DND-41 (cell line): Measurements from ENCODE around the gene ZNF212.

Experiments used
- ATAC-seq: fragments of 200-7000 bp; cut with Tn5 transposase; 3 replicates; pipeline ENCODE4 v1.9.1; 2021; ENCODE audit warnings: low read depth; ENCODE audit not compliant: insufficient read depth
- DNase-seq: peaks from one replicate; pipeline ENCODE4 v3.0.0-alpha.2; 2020
- H2AFZ ChIP-seq: 2 replicates; pipeline ENCODE4 v1.6.0; 2012; ENCODE audit warnings: low read depth, low read length
- H3K27ac ChIP-seq: 2 replicates; pipeline ENCODE4 v1.5.1; 2012; ENCODE audit warnings: low read length, inconsistent platforms
- H3K27me3 ChIP-seq: fragments of 200-600 bp; sonication (generic); 2 replicates; pipeline ENCODE4 v1.6.0; 2012; ENCODE audit warnings: low read length, mild to moderate bottlenecking, inconsistent platforms; ENCODE audit not compliant: insufficient read depth, poor library complexity
- H3K36me3 ChIP-seq: 2 replicates; pipeline ENCODE4 v1.5.1; 2012; ENCODE audit warnings: low read length, inconsistent platforms; ENCODE audit not compliant: insufficient read depth
- H3K4me1 ChIP-seq: 2 replicates; pipeline ENCODE4 v1.5.1; 2012; ENCODE audit warnings: mild to moderate bottlenecking, low read length; ENCODE audit not compliant: insufficient read depth
- H3K4me2 ChIP-seq: 2 replicates; pipeline ENCODE4 v1.6.0; 2012; ENCODE audit warnings: mild to moderate bottlenecking, moderate library complexity, low read length, inconsistent platforms; ENCODE audit not compliant: insufficient read depth
- H3K4me3 ChIP-seq, 2 experiments: fragments of 200-600 bp in 1 of 2; shearing (Covaris generic) in 1 of 2; 2 replicates each; pipeline ENCODE4 v1.5.1; 2012 to 2016; ENCODE audit warnings: inconsistent platforms in 2 of 2, low read length in 2 of 2, mild to moderate bottlenecking in 2 of 2, low read depth in 1 of 2, moderate library complexity in 1 of 2
- H3K79me2 ChIP-seq: 2 replicates; pipeline ENCODE4 v1.6.0; 2012; ENCODE audit warnings: low read length, inconsistent platforms; ENCODE audit not compliant: insufficient read depth
- H3K9ac ChIP-seq: 2 replicates; pipeline ENCODE4 v1.6.0; 2012; ENCODE audit warnings: low read depth, mild to moderate bottlenecking, inconsistent platforms, low read length, moderate library complexity
- H3K9me3 ChIP-seq: 2 replicates; pipeline ENCODE4 v1.5.1; 2012; ENCODE audit warnings: low read length, moderate library complexity, mild to moderate bottlenecking, inconsistent platforms; ENCODE audit not compliant: insufficient read depth, severe bottlenecking
- H4K20me1 ChIP-seq: 2 replicates; pipeline ENCODE4 v1.6.0; 2012; ENCODE audit warnings: low read length; ENCODE audit not compliant: insufficient read depth
- CTCF ChIP-seq: IDR thresholded peaks from 2 replicates; pipeline ENCODE4 v1.5.1; 2012; ENCODE audit warnings: borderline replicate concordance, low read length, moderate library complexity, mild to moderate bottlenecking; ENCODE audit not compliant: poor library complexity, severe bottlenecking; ENCODE audit errors: extremely low read depth
- EZH2 ChIP-seq: IDR thresholded peaks from 3 replicates; pipeline ENCODE4 v1.6.1; 2012; ENCODE audit warnings: borderline replicate concordance, low read depth, mild to moderate bottlenecking, moderate library complexity, low read length, inconsistent platforms; ENCODE audit not compliant: severe bottlenecking

The ZNF212 gene

GRCh38 chr7:149239345-149240143, at the start of gene ZNF212:
Gene ZNF212 (plus strand): TSS chr7:149239651. CDS start chr7:149239779, 128 bp downstream.
- Histone ChIP-seq H3K9ac (peak within 1 kb of the TSS; percentile 76), H3K79me2 (peaks cover 46% of the 10 kb centered on the region), H3K27ac (peak within 1 kb of the TSS; percentile 76), H3K27me3 (no peaks in the 10 kb centered on the region), H3K4me2 (peak within 1 kb of the TSS; percentile 97), H3K36me3 (peaks cover 17% of the 10 kb centered on the region), H2AFZ (peak within 1 kb of the TSS; percentile 84), H4K20me1 (peaks cover 4% of the 10 kb centered on the region; the same call in 1 of the 2 replicates), H3K9me3 (peaks cover 8% of the 10 kb centered on the region), H3K4me3 (peak within 1 kb of the TSS; percentile 85 to 88), H3K4me1 (peaks cover 23% of the 10 kb centered on the region)
- TF ChIP-seq EZH2 (no peak), CTCF (peak; percentile 96)
- DNase-seq, result peak; percentile 93
- peak; percentile 100 for ATAC-seq

- Histone ChIP-seq H3K4me3 (no peak overlapping the region), H3K4me2 (no peak overlapping the region)
Observed at GRCh38 chr7:149191851-149192250, 47.6 kb upstream of the ZNF212 start.

GRCh38 chr7:149194799-149195179, 44.7 kb upstream of the ZNF212 start:
- DNase-seq (no peak), ATAC-seq (no peak)
- peaks cover 33% of the 10 kb centered on the region for H3K4me1 ChIP-seq
- peaks cover 23% of the 10 kb centered on the region for H3K36me3 ChIP-seq
- H3K4me2 ChIP-seq, result peak overlapping the region; percentile 81
- peak overlapping the region; percentile 82 for H3K9ac ChIP-seq
- TF ChIP-seq EZH2 (no peak), CTCF (no peak)
- peak overlapping the region; percentile 63 to 98 for H3K4me3 ChIP-seq
- peaks cover 47% of the 10 kb centered on the region for H3K79me2 ChIP-seq
- peak overlapping the region; percentile 94; the same call in 1 of the 2 replicates for H3K27ac ChIP-seq
- no peaks in the 10 kb centered on the region for H3K9me3 ChIP-seq
- peak overlapping the region; percentile 96 for H2AFZ ChIP-seq
- H4K20me1 ChIP-seq, result peaks cover 20% of the 10 kb centered on the region
- H3K27me3 ChIP-seq, result no peaks in the 10 kb centered on the region

More at GRCh38 chr7:149191851-149192250, 47.6 kb upstream of the ZNF212 start:
- Histone ChIP-seq H4K20me1 (peaks cover 2% of the 10 kb centered on the region), H3K27me3 (no peaks in the 10 kb centered on the region), H3K27ac (no peak overlapping the region), H3K4me1 (peaks cover 13% of the 10 kb centered on the region), H2AFZ (no peak overlapping the region), H3K9me3 (no peaks in the 10 kb centered on the region), H3K9ac (no peak overlapping the region), H3K36me3 (no peaks in the 10 kb centered on the region; the same call in 1 of the 2 replicates), H3K79me2 (peaks cover 22% of the 10 kb centered on the region)
- DNase-seq (no peak), ATAC-seq (no peak)
- TF ChIP-seq EZH2 (no peak), CTCF (no peak)
